Duodenal mucosa (tissue), 2 donors: ENCODE results near the gene NRIP1.

Experiments used
- H3K27ac ChIP-seq: one replicate; pipeline ENCODE4 v1.7.0; 2013; ENCODE audit warnings: low read depth, low read length
- H3K27me3 ChIP-seq, 2 donors: one replicate each; pipeline ENCODE4 v1.7.0; 2013; ENCODE audit warnings: low read length in 2 of 2, control low read depth in 1 of 2; ENCODE audit not compliant: insufficient read depth in 2 of 2, control insufficient read depth in 1 of 2
- H3K36me3 ChIP-seq, 2 donors: one replicate each; pipeline ENCODE4 v1.7.0; 2013; ENCODE audit warnings: low read length in 2 of 2, control low read depth in 1 of 2; ENCODE audit not compliant: insufficient read depth in 2 of 2, control insufficient read depth in 1 of 2
- H3K4me1 ChIP-seq, 2 donors: one replicate each; pipeline ENCODE4 v1.7.0; 2013; ENCODE audit warnings: low read length in 2 of 2, control low read depth in 1 of 2; ENCODE audit not compliant: insufficient read depth in 2 of 2, control insufficient read depth in 1 of 2
- H3K4me3 ChIP-seq, 2 donors: one replicate each; pipeline ENCODE4 v1.7.0; 2013; ENCODE audit warnings: low read length in 2 of 2, low read depth in 1 of 2
- H3K9ac ChIP-seq, 2 donors: one replicate each; pipeline ENCODE4 v1.7.0; 2013; ENCODE audit warnings: low read length in 2 of 2, low read depth in 1 of 2
- H3K9me3 ChIP-seq, 2 donors: one replicate each; pipeline ENCODE4 v1.7.0; 2013; ENCODE audit warnings: low read length in 2 of 2, control low read depth in 1 of 2; ENCODE audit not compliant: control insufficient read depth in 1 of 2

Gene NRIP1

DNA sequence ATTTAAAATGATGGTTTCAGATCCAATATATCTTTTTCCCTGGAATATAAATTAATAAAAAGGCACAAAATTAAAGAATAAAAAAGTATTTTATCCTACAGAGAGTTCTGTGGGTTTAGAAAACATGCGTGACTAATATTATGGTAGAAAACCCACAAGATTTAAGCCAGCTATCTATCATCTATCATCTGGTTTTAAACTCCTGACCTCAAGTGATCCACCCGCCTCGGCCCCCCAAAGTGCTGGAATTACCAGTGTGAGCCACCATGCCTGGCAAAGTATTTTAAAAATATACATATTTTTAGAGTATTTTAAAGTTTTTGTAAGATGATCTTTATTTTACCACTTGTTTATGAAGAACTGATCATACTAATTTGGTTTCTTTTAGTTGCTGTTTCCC is 79.5 kb downstream of the NRIP1 start:
- no peak overlapping the region for H3K9ac ChIP-seq
- H3K4me3 ChIP-seq: no peak overlapping the region
- no peaks in the 10 kb centered on the region for H3K27me3 ChIP-seq
- peaks cover 0 to 9% of the 10 kb centered on the region in 2 donors for H3K4me1 ChIP-seq
- no peak overlapping the region for H3K27ac ChIP-seq
- no peaks in the 10 kb centered on the region for H3K9me3 ChIP-seq
- peaks cover 12 to 17% of the 10 kb centered on the region in 2 donors for H3K36me3 ChIP-seq

DNA sequence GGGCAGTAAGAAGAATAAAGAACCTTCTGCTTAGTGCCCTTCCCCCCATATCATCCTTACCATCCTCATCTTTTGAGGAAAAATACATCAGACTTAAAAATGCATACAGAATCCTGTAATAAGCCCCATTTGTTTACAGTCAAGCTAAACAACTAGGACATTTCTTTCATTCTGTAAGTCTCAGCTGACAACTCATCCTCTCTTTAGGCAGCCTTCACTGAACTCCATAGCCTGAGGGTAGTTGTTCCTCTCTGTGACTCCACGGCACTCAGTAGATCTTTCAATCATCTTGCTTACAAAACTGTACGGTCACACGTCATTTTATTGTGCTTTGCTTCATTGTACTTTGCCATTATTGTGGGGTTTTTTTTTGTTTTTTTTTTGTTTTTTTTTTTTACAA is 82.5 kb downstream of the NRIP1 start:
- Histone ChIP-seq H3K27me3 (no peaks in the 10 kb centered on the region), H3K36me3 (peaks cover 6 to 12% of the 10 kb centered on the region in 2 donors), H3K9ac (no peak overlapping the region), H3K27ac (no peak overlapping the region), H3K9me3 (no peaks in the 10 kb centered on the region), H3K4me1 (no peaks in the 10 kb centered on the region), H3K4me3 (no peak overlapping the region)

DNA sequence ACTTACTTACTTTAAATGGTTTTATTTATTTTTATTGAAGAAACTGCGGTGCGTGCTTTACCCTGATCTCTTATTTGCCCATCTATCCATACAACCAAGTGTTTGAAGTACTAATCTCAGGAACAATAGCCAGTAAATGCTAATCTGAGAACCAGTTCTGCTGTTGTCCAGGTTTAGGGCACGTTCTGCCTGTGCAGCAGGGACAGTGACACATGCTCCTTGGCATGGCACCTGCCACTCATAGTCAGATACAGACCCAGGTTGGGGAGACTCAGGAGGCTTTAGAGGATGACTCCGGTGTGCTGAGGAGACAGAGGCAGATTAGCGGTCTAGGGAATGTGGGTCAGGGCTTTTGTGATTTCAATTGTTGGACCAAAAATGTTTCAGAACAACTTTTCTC is 83.6 kb downstream of the NRIP1 start:
- no peak overlapping the region for H3K27ac ChIP-seq

DNA sequence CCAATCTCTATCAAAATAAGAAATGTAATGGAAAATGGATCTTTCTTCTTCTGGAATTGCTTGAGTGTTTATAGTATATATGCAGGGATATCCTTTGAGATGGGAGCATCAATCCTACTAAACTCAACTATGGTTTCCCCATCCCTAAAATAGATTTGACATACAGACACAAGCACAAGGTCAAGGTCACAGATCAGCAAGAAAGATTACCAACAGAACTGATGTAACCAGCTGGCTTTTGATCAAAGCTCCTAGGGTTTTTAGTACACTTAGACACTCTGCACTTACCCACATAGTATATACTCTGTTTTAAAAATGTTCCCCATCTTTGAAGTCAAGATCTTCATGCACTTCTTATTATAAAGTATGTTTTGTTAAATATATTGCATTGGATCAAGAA is 85.5 kb downstream of the NRIP1 start:
- H3K27ac ChIP-seq: no peak overlapping the region
- no peak overlapping the region for H3K9ac ChIP-seq
- peaks cover 0 to 8% of the 10 kb centered on the region in 2 donors for H3K36me3 ChIP-seq
- no peak overlapping the region for H3K4me3 ChIP-seq
- H3K9me3 ChIP-seq: no peaks in the 10 kb centered on the region
- no peaks in the 10 kb centered on the region for H3K27me3 ChIP-seq
- no peaks in the 10 kb centered on the region for H3K4me1 ChIP-seq

More for the DNA sequence above, 83.6 kb downstream of the NRIP1 start:
- Histone ChIP-seq H3K9me3 (no peaks in the 10 kb centered on the region), H3K4me3 (no peak overlapping the region), H3K4me1 (no peaks in the 10 kb centered on the region), H3K9ac (no peak overlapping the region), H3K36me3 (peaks cover 0 to 9% of the 10 kb centered on the region in 2 donors), H3K27me3 (no peaks in the 10 kb centered on the region)

DNA sequence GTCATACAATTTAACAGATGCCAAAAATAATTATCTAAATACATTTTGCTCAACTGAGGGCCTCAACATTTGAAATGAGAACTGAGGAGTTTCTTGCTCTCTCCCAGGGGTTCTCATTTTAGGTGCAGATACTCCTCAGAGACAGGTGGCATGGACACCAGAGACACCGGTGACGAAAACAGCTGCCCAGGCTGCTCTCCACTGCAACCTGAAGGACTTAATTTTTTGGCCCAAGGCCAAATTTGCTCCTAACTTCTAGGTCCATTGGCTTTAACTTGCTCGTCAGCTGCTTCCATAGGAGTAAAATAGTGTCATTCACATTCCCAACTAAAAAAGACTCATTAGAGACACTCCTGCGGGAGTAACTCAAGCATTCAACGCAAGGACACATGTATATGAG is 87.0 kb downstream of the NRIP1 start:
- H3K27ac ChIP-seq: no peak overlapping the region
- no peak overlapping the region for H3K4me3 ChIP-seq
- H3K27me3 ChIP-seq: no peaks in the 10 kb centered on the region
- H3K9me3 ChIP-seq: no peaks in the 10 kb centered on the region
- H3K36me3 ChIP-seq: peaks cover 0 to 8% of the 10 kb centered on the region in 2 donors
- H3K9ac ChIP-seq: no peak overlapping the region
- H3K4me1 ChIP-seq: no peaks in the 10 kb centered on the region

DNA sequence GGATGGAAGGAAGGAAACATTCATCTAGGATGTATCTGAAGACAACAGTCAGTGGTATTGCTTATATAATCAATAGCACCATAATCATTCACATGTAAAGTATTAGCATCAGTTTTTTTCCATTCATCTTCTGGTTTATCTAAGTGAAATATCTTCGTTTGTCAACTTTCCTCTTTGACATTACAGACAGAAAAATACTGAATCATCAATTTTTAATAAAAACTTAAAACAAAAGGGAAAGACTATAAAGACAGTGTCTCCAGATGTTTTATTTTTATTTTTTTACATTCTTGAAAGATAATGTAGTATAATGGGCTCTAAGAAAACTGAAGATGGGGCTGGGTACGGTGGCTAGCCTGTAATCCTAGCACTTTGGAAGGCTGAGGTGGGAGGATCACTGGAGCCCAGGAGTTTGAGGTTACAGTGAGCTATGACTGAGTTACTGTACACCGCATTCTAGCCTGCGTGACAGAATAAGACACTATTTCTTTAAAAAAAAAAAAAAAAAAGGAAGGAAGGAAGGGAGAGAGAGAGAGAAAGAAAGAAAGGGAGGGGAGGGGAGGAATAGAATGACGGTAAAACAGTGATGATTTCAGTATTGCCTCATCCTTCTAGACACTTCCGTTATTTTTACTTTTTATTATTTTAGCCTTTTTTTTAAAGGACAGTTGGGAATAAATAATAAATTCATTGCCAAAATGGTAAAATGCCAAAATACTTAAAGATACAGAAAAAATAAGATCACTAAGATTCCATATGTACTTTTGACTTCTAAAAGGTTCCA is 89.5 kb downstream of the NRIP1 start:
- Histone ChIP-seq H3K27ac (no peak overlapping the region), H3K36me3 (peaks cover 0 to 8% of the 10 kb centered on the region in 2 donors), H3K9me3 (no peaks in the 10 kb centered on the region), H3K4me1 (no peaks in the 10 kb centered on the region), H3K9ac (no peak overlapping the region), H3K4me3 (no peak overlapping the region), H3K27me3 (no peaks in the 10 kb centered on the region)

DNA sequence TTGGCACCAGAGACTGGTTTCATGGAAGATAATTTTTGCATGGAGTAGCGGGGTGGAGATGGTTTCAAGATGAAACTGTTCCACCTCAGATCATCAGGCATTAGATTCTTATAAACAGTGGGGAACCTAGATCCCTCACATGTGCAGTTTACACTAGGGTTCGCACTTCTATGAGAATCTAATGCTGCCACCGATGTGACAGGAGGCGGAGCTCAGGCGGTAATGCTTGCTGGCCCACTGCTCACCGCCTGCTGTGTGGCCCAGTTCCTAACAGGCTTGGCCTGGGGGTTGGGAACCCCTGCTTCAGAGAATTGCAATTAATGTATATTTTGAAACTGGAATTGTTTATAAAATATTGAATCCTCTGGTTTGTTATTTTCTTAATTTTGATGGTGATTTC is 92.1 kb downstream of the NRIP1 start:
- Histone ChIP-seq H3K4me3 (no peak overlapping the region), H3K27ac (no peak overlapping the region), H3K36me3 (peaks cover 2 to 11% of the 10 kb centered on the region in 2 donors), H3K9me3 (no peaks in the 10 kb centered on the region), H3K27me3 (no peaks in the 10 kb centered on the region), H3K4me1 (no peaks in the 10 kb centered on the region), H3K9ac (no peak overlapping the region)

DNA sequence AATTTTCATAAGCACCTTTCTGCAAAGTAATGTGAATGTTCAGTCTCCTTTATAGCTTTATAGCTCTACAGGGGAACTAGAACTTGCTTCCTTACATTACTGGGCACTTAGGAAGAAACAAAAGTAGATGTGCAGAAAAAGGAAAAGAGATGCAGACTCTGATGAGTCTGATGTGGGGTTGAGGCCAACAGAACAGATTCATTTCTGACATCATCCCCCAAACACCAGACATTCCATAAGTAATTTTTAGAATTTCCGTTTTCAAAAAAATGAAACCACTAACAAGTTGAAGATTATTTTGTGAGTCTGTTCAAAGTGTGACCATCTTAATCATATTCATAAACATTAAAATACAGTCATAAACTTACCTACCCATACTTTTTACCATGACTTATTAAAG is 96.0 kb downstream of the NRIP1 start:
- Histone ChIP-seq H3K36me3 (peaks cover 26 to 29% of the 10 kb centered on the region in 2 donors), H3K9ac (no peak overlapping the region), H3K4me3 (no peak overlapping the region), H3K4me1 (no peaks in the 10 kb centered on the region), H3K27ac (no peak overlapping the region), H3K9me3 (no peaks in the 10 kb centered on the region), H3K27me3 (no peaks in the 10 kb centered on the region)

DNA sequence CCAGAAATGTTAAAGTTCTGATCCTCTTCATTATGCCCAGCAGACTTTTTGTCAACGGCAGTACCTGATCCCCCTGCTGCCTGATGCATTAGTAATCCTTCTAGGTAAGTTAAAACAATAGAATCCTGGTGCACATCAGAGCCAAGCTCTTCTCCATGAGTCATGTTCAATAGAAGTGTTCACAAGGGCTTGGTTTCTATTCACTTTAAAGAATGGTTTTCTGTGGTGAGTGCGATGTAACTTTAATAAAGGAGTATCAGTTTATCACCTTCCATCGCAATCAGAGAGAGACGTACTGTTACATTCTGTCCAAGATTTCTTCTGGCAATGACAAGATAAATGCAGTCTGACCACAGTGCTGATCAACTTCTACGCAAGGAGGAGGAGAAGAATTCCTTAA is 96.8 kb downstream of the NRIP1 start:
- Histone ChIP-seq H3K9ac (no peak overlapping the region), H3K27me3 (no peaks in the 10 kb centered on the region), H3K4me3 (no peak overlapping the region), H3K4me1 (no peaks in the 10 kb centered on the region), H3K9me3 (no peaks in the 10 kb centered on the region), H3K36me3 (peaks cover 28 to 33% of the 10 kb centered on the region in 2 donors), H3K27ac (no peak overlapping the region)

DNA sequence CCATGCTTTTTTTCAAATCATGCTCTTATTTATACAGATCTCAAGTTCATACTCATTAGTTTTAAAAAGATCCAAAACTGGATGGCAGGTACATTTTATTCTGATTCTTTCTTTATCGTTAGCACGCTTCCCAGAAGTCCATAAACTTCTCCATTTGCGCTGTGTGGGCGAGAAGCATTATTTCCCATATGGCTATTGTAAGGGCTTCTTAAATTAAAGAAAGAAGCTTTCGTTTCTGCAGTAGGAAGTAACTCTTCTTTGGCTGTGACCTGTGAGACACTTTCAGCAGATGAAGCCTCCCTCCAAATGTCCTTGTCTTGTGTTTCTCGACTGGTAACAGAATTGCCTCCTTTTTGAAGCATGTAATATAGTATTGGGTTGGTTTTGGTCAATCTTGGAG is 100.2 kb downstream of the NRIP1 start:
- H3K4me3 ChIP-seq: no peak overlapping the region
- peaks cover 29 to 33% of the 10 kb centered on the region in 2 donors for H3K36me3 ChIP-seq

More for the DNA sequence above, 100.2 kb downstream of the NRIP1 start:
- Histone ChIP-seq H3K4me1 (no peaks in the 10 kb centered on the region), H3K9me3 (no peaks in the 10 kb centered on the region), H3K27ac (no peak overlapping the region), H3K27me3 (no peaks in the 10 kb centered on the region), H3K9ac (no peak overlapping the region)
